H1 (cell line): ENCODE results near the gene PDE1C. TPM values are rescaled to one million over a fixed set of nuclear protein-coding genes. Genes with fewer than 3 reads are reported as not detected.

ENCODE experiments used
- CTCF ChIA-PET: fragments of 300-600 bp; sonication (Branson Sonifier 250); formaldehyde crosslinking; loops from one replicate; lab custom pipeline; 2021; ENCODE audit not compliant: partially characterized antibody; lab: Charles Lee
- POLR2A ChIA-PET: fragments of 300-600 bp; sonication (Branson Sonifier 250); formaldehyde crosslinking; loops from one replicate; lab custom pipeline; 2021; ENCODE audit warnings: inconsistent platforms; ENCODE audit not compliant: partially characterized antibody; lab: Charles Lee
- DNase-seq, 2 experiments: peaks; one replicate each; pipeline versions ENCODE4 v3.0.0 to v3.0.0-alpha.2; 2010 to 2022; ENCODE audit warnings: low spot score in 2 of 2, low read depth in 1 of 2, mixed read lengths in 1 of 2
- FAIRE-seq: peaks from 2 replicates; lab custom pipeline; 2011; peaks lifted over from hg19 to GRCh38; lab: Jason Lieb, UNC
- H2AFZ ChIP-seq: 2 replicates; pipeline ENCODE4 v1.8.1; 2012; ENCODE audit warnings: low read length, inconsistent platforms
- H2AK5ac ChIP-seq: 2 replicates; pipeline ENCODE4 v1.6.1; 2013; ENCODE audit warnings: low read depth, low read length
- H2BK120ac ChIP-seq: replicated peaks from 2 replicates; pipeline ENCODE3; 2013; ENCODE audit warnings: low read depth, low read length, inconsistent platforms
- H2BK12ac ChIP-seq: 2 replicates; pipeline ENCODE4 v1.6.1; 2013; ENCODE audit warnings: low read depth, low read length
- H2BK15ac ChIP-seq: 2 replicates; pipeline ENCODE4 v1.6.1; 2013; ENCODE audit warnings: low read length
- H2BK20ac ChIP-seq: 2 replicates; pipeline ENCODE4 v1.6.1; 2013; ENCODE audit warnings: low read length
- H2BK5ac ChIP-seq: 2 replicates; pipeline ENCODE4 v1.6.1; 2013; ENCODE audit warnings: low read depth, low read length
- H3K14ac ChIP-seq: 2 replicates; pipeline ENCODE4 v1.6.1; 2013; ENCODE audit warnings: inconsistent platforms; ENCODE audit not compliant: insufficient read length
- H3K18ac ChIP-seq: 2 replicates; pipeline ENCODE4 v1.6.1; 2013; ENCODE audit warnings: low read length; ENCODE audit errors: extremely low read depth
- H3K23ac ChIP-seq: 2 replicates; pipeline ENCODE4 v1.6.1; 2013; ENCODE audit warnings: inconsistent platforms; ENCODE audit not compliant: insufficient read length
- H3K23me2 ChIP-seq: 2 replicates; pipeline ENCODE4 v1.6.1; 2013; ENCODE audit warnings: low read depth, low read length
- H3K27ac ChIP-seq: 2 replicates; pipeline ENCODE4 v1.6.1; 2011; ENCODE audit warnings: low read depth, low read length, inconsistent platforms
- H3K27me3 ChIP-seq, 4 experiments: replicated peaks in 1 of 4; 1 replicate in 1 of 4; 2 replicates in 3 of 4; pipeline versions ENCODE4 v1.6.1 to v1.8.1; 2011 to 2013; ENCODE audit warnings: low read length in 3 of 4, mild to moderate bottlenecking in 3 of 4, inconsistent platforms in 2 of 4, mixed read lengths in 2 of 4, moderate library complexity in 1 of 4; ENCODE audit not compliant: control insufficient read depth in 3 of 4, insufficient read depth in 3 of 4; ENCODE audit errors: extremely low read depth in 1 of 4
- H3K36me3 ChIP-seq, 4 experiments: 2 replicates each; pipeline versions ENCODE4 v1.6.1 to v1.8.1; 2011 to 2013; ENCODE audit warnings: mild to moderate bottlenecking in 4 of 4, low read length in 3 of 4, moderate library complexity in 2 of 4, control low read depth in 1 of 4, inconsistent platforms in 1 of 4; ENCODE audit not compliant: insufficient read depth in 4 of 4, control insufficient read depth in 2 of 4
- H3K4ac ChIP-seq: replicated peaks from 2 replicates; pipeline ENCODE3; 2013; ENCODE audit warnings: low read length, low read depth, mixed read lengths, inconsistent platforms; ENCODE audit not compliant: insufficient read length
- H3K4me1 ChIP-seq, 4 experiments: replicated peaks in 1 of 4; 1 replicate in 1 of 4; 2 replicates in 3 of 4; pipeline versions ENCODE4 v1.6.1 to v1.8.1; 2011 to 2013; ENCODE audit warnings: low read length in 3 of 4, inconsistent platforms in 2 of 4, mixed read lengths in 1 of 4; ENCODE audit not compliant: insufficient read depth in 4 of 4, control insufficient read depth in 3 of 4
- H3K4me2 ChIP-seq, 2 experiments: 2 replicates each; pipeline versions ENCODE4 v1.6.1 to v1.8.1; 2011 to 2013; ENCODE audit warnings: low read depth in 2 of 2, low read length in 2 of 2, control low read depth in 1 of 2, inconsistent platforms in 1 of 2, mild to moderate bottlenecking in 1 of 2; ENCODE audit not compliant: insufficient read depth in 1 of 2
- H3K4me3 ChIP-seq, 4 experiments: fragments of 200-600, 300-600 bp in 1 of 4; sonication (generic), shearing (Covaris generic), sonication (Bioruptor Twin) in 1 of 4; 2 replicates each; pipeline versions ENCODE4 v1.5.1 to v1.8.1; 2011 to 2016; ENCODE audit warnings: low read length in 4 of 4, low read depth in 3 of 4, control low read depth in 2 of 4, inconsistent platforms in 2 of 4, mild to moderate bottlenecking in 2 of 4, mixed read lengths in 1 of 4, moderate library complexity in 1 of 4; ENCODE audit not compliant: insufficient read depth in 2 of 4; ENCODE audit errors: extremely low read depth in 1 of 4
- H3K56ac ChIP-seq: replicated peaks from 2 replicates; pipeline ENCODE3; 2013; ENCODE audit warnings: low read depth, mild to moderate bottlenecking, mixed read lengths, low read length, inconsistent platforms; ENCODE audit not compliant: insufficient read length
- H3K79me1 ChIP-seq: 2 replicates; pipeline ENCODE4 v1.6.1; 2013; ENCODE audit warnings: low read depth, low read length, control low read depth
- H3K79me2 ChIP-seq, 2 experiments: 2 replicates each; pipeline versions ENCODE4 v1.6.1 to v1.8.1; 2012 to 2013; ENCODE audit warnings: low read length in 2 of 2, mild to moderate bottlenecking in 2 of 2, inconsistent platforms in 1 of 2; ENCODE audit not compliant: insufficient read depth in 2 of 2, control insufficient read depth in 1 of 2
- H3K9ac ChIP-seq, 4 experiments: replicated peaks in 1 of 4; 1 replicate in 1 of 4; 2 replicates in 3 of 4; pipeline versions ENCODE4 v1.6.1 to v1.8.1; 2011 to 2013; ENCODE audit warnings: low read depth in 3 of 4, low read length in 3 of 4, control low read depth in 2 of 4, mild to moderate bottlenecking in 2 of 4, moderate library complexity in 2 of 4, inconsistent platforms in 1 of 4; ENCODE audit errors: extremely low read depth in 1 of 4
- H3K9me3 ChIP-seq, 2 experiments: 2 replicates each; pipeline versions ENCODE4 v1.6.1 to v1.8.1; 2012 to 2013; ENCODE audit warnings: mild to moderate bottlenecking in 2 of 2, moderate library complexity in 2 of 2, control low read depth in 1 of 2, inconsistent platforms in 1 of 2, low read depth in 1 of 2, low read length in 1 of 2, mixed read lengths in 1 of 2; ENCODE audit not compliant: insufficient read depth in 2 of 2
- H4K20me1 ChIP-seq, 2 experiments: replicated peaks in 1 of 2; 2 replicates each; pipeline versions ENCODE3 to v1.8.1; 2011 to 2013; ENCODE audit warnings: inconsistent platforms in 2 of 2, low read length in 2 of 2, mild to moderate bottlenecking in 1 of 2; ENCODE audit not compliant: insufficient read depth in 2 of 2, control insufficient read depth in 1 of 2
- H4K5ac ChIP-seq: 2 replicates; pipeline ENCODE4 v1.6.1; 2013; ENCODE audit warnings: low read length, low read depth, mixed read lengths, inconsistent platforms; ENCODE audit not compliant: insufficient read length
- H4K8ac ChIP-seq: 2 replicates; pipeline ENCODE4 v1.8.0; 2013; ENCODE audit warnings: mild to moderate bottlenecking, moderate library complexity, low read length, inconsistent platforms; ENCODE audit not compliant: insufficient read depth; ENCODE audit errors: extremely low read depth
- H4K91ac ChIP-seq: replicated peaks from 2 replicates; pipeline ENCODE3; 2013; ENCODE audit warnings: low read length, mixed read lengths, inconsistent platforms; ENCODE audit not compliant: insufficient read length
- BCL11A ChIP-seq, 2 experiments: IDR thresholded peaks; one replicate each; pipeline ENCODE4 v1.6.1; 2011; ENCODE audit warnings: low read depth in 2 of 2, low read length in 2 of 2, mild to moderate bottlenecking in 2 of 2
- CBX5 ChIP-seq: fragments of 300-800, 300-1000 bp; sonication (generic); IDR thresholded peaks from 2 replicates; pipeline ENCODE4 v1.7.1; 2016; ENCODE audit warnings: antibody characterized with exemption, low read length, low read depth
- JUND ChIP-seq: IDR thresholded peaks from 2 replicates; pipeline ENCODE4 v1.6.1; 2011; ENCODE audit warnings: mild to moderate bottlenecking, improper control_type of control experiment, low read length
- KDM4A ChIP-seq: IDR thresholded peaks from one replicate; pipeline ENCODE4 v1.7.1; 2012; ENCODE audit warnings: low read depth, mild to moderate bottlenecking, moderate library complexity, low read length, inconsistent platforms; ENCODE audit not compliant: severe bottlenecking
- RAD21 ChIP-seq, 2 experiments: IDR thresholded peaks in 1 of 2; conservative IDR thresholded peaks in 1 of 2; 2 replicates each; pipeline ENCODE4 v1.6.1; 2011; ENCODE audit warnings: low read depth in 2 of 2, low read length in 2 of 2, improper control_type of control experiment in 1 of 2, inconsistent platforms in 1 of 2, mild to moderate bottlenecking in 1 of 2, moderate library complexity in 1 of 2
- SIN3A ChIP-seq, 2 experiments: IDR thresholded peaks in 1 of 2; conservative IDR thresholded peaks in 1 of 2; 2 replicates each; pipeline ENCODE4 v1.6.1; 2011 to 2012; ENCODE audit warnings: low read length in 2 of 2, improper control_type of control experiment in 1 of 2, low read depth in 1 of 2, mild to moderate bottlenecking in 1 of 2
- SP1 ChIP-seq: IDR thresholded peaks from 2 replicates; pipeline ENCODE4 v1.6.1; 2011; ENCODE audit warnings: low read depth, low read length
- WGBS, 2 experiments: shearing (Covaris generic) in 1 of 2; methylation state at CpG; one replicate each; pipeline versions ENCODE4 v1.1.6 to v1.1.7; 2013 to 2015; ENCODE audit warnings: low lambda C conversion rate in 2 of 2, mixed read lengths in 2 of 2, inconsistent platforms in 1 of 2, low coverage in 1 of 2, missing lambda C conversion rate in 1 of 2; ENCODE audit not compliant: insufficient replicate concordance in 2 of 2, insufficient coverage in 1 of 2, insufficient read length in 1 of 2; ENCODE audit errors: extremely low coverage in 1 of 2, missing lambda C conversion rate in 1 of 2; 5-methylcytosine and 5-hydroxymethylcytosine counted together
- polyA plus RNA-seq, 7 experiments: library from polyadenylated mRNA; depleted of rRNA in 3 of 7; stranded (reverse) in 5 of 7; unstranded in 2 of 7; fragments of >200 nt in 5 of 7; fragments of 200-250 nt in 2 of 7; gene quantifications; 1 replicate in 5 of 7; 2 replicates in 1 of 7; 4 replicates in 1 of 7; pipeline versions ENCODE4 v1.2.1 to v1.2.3, GENCODE V29; 2011 to 2013; ENCODE audit warnings: missing spikeins in 2 of 7, mixed read lengths in 2 of 7
- total RNA-seq: library from RNA; stranded (reverse); fragmentation: NEBNext Ultra II Directional; extraction: Animal tissue kit (Norgen Biotek cat#: 25700); gene quantifications from 2 replicates; pipeline ENCODE4 v1.2.1, GENCODE V29; 2021

PDE1C gene
- total and polyA plus RNA-seq, 2 of the 8 experiments (the other 6 are each of a cell fraction or from before 2014, with no cell fraction given): 0.11 to 1.1 TPM

DNA sequence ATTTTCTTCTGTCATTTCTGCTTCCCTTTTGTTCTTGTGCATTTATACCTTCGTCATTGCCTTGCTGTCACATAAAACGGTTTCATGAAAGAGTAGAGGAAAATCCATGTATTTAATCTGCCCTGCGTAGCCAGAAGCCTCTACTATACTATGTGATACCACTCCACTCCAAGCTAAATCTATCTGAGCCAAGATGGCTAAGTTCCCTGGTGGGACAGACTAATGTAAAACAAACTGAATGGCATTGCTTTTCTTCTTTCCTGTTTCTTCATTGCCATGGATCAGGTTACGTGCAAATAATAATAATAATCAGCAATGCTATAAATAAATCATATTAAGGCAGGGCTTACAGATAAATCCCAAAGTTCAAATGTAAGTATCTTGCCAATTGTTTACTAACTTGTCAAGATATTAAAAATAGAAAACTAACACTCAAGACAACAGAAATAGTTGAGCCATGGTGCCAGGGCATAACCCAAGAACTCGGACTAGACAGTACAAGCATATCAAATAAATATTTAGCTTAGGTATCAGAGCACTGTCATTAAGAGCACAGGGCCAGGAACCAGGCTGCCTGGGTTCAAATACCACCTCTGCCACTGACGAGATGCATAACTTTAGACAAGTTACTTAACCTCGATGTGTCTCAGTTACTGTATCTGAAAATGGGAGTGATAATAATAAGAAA, 151.4 kb downstream of the PDE1C start:
- H3K4ac ChIP-seq: no peak overlapping the region
- H3K4me2 ChIP-seq: no peak overlapping the region
- no peak overlapping the region for H2AFZ ChIP-seq
- no peaks in the 10 kb centered on the region for H3K79me1 ChIP-seq
- H2BK120ac ChIP-seq: no peak overlapping the region
- H3K36me3 ChIP-seq: no peaks in the 10 kb centered on the region
- FAIRE-seq: no peak
- H3K18ac ChIP-seq: no peak overlapping the region
- no peak overlapping the region for H2BK20ac ChIP-seq
- no peaks in the 10 kb centered on the region for H3K4me1 ChIP-seq
- no peak overlapping the region for H2AK5ac ChIP-seq
- TF ChIP-seq CBX5 (no peak), RAD21 (IDR thresholded peaks at IDR 0.05 in 1 of 2, conservative IDR thresholded peaks at IDR 0.05 in 1 of 2; ENCODE audit: low read depth in 2 of 2, low read length in 2 of 2) (no peak), KDM4A (no peak), BCL11A (IDR thresholded peaks at IDR 0.05; ENCODE audit: low read depth in 2 of 2, low read length in 2 of 2) (no peak), SIN3A (conservative IDR thresholded peaks at IDR 0.05 in 1 of 2, IDR thresholded peaks at IDR 0.05 in 1 of 2; ENCODE audit: low read depth in 1 of 2, low read length in 2 of 2) (no peak), SP1 (no peak), JUND (no peak)
- TF ChIP-seq, all 59 proteins: peak for 0
- Histone ChIP-seq H3K27ac (no peak overlapping the region), H3K9ac (no peak overlapping the region), H3K4me3 (no peak overlapping the region), H2BK5ac (no peak overlapping the region), H2BK15ac (no peak overlapping the region), H3K23ac (no peak overlapping the region), H4K20me1 (no peaks in the 10 kb centered on the region), H3K23me2 (no peaks in the 10 kb centered on the region), H3K79me2 (no peaks in the 10 kb centered on the region), H3K27me3 (no peaks in the 10 kb centered on the region), H4K5ac (no peak overlapping the region), H3K9me3 (no peaks in the 10 kb centered on the region), H4K8ac (no peak overlapping the region), H3K56ac (no peak overlapping the region), H2BK12ac (no peak overlapping the region), H4K91ac (no peak overlapping the region), H3K14ac (no peak overlapping the region)
- DNase-seq: no peak
- POLR2A ChIA-PET: no interaction called here
- 84% methylated on average over 7 of the region's 7 CpGs; no CpG with 5 or more reads in 1 of the 2 experiments for WGBS, 2 experiments
- CTCF ChIA-PET: interaction anchor here (0.8 kb wide), 1 partner anchor 29 kb away, joined by 3 read pairs; no protein-coding TSS in a partner anchor
